Liver (tissue), 9 donors: ENCODE data around the gene CHIC2. TPM values are rescaled to one million over a fixed set of nuclear protein-coding genes. Genes with fewer than 3 reads are reported as not detected.

Source experiments
- DNase-seq: peaks from one replicate; pipeline ENCODE4 v3.0.0-alpha.2; 2017; ENCODE audit warnings: low spot score
- H3K27ac ChIP-seq, 2 donors: one replicate each; pipeline ENCODE4 v1.7.0; 2013; ENCODE audit warnings: inconsistent platforms in 2 of 2, low read length in 2 of 2, control low read depth in 1 of 2, low read depth in 1 of 2, mild to moderate bottlenecking in 1 of 2
- H3K27me3 ChIP-seq, 4 donors: one replicate each; pipeline versions ENCODE4 v1.6.1 to v1.7.0; 2013; ENCODE audit warnings: low read length in 3 of 4, inconsistent platforms in 1 of 4, mild to moderate bottlenecking in 1 of 4, moderate library complexity in 1 of 4; ENCODE audit not compliant: control insufficient read depth in 4 of 4, insufficient read depth in 4 of 4
- H3K36me3 ChIP-seq, 4 donors: one replicate each; pipeline versions ENCODE4 v1.6.1 to v1.7.0; 2013; ENCODE audit warnings: low read length in 3 of 4, mild to moderate bottlenecking in 3 of 4, low read depth in 1 of 4, moderate library complexity in 1 of 4; ENCODE audit not compliant: control insufficient read depth in 4 of 4, insufficient read depth in 3 of 4
- H3K4me1 ChIP-seq, 4 donors: one replicate each; pipeline versions ENCODE4 v1.6.1 to v1.7.0; 2013; ENCODE audit warnings: low read length in 3 of 4, mild to moderate bottlenecking in 3 of 4, moderate library complexity in 1 of 4; ENCODE audit not compliant: control insufficient read depth in 4 of 4, insufficient read depth in 4 of 4
- H3K4me3 ChIP-seq, 3 donors: one replicate each; pipeline versions ENCODE4 v1.6.1 to v1.7.0; 2013; ENCODE audit warnings: low read length in 3 of 3, control low read depth in 1 of 3, low read depth in 1 of 3, mild to moderate bottlenecking in 1 of 3
- H3K9ac ChIP-seq, 2 donors: one replicate each; pipeline ENCODE4 v1.7.0; 2013; ENCODE audit warnings: low read length in 2 of 2, mild to moderate bottlenecking in 2 of 2, moderate library complexity in 2 of 2, control low read depth in 1 of 2, low read depth in 1 of 2
- H3K9me3 ChIP-seq, 4 donors: one replicate each; pipeline versions ENCODE4 v1.6.1 to v1.7.0; 2013; ENCODE audit warnings: low read length in 3 of 4; ENCODE audit not compliant: control insufficient read depth in 4 of 4
- ATF3 ChIP-seq: IDR thresholded peaks from 2 replicates; pipeline ENCODE4 v1.6.1; 2016; ENCODE audit warnings: antibody characterized with exemption
- CTCF ChIP-seq: fragments of 150-350 bp; IDR thresholded peaks from 2 replicates; pipeline ENCODE4 v1.5.1; 2017; ENCODE audit warnings: improper control_type of control experiment, low read depth, low read length; ENCODE audit not compliant: missing input control
- EGR1 ChIP-seq, 2 donors: IDR thresholded peaks; 2 replicates each; pipeline ENCODE4 v1.6.1; 2016 to 2018; ENCODE audit warnings: antibody characterized with exemption in 2 of 2, low read depth in 2 of 2
- FOXA1 ChIP-seq: IDR thresholded peaks from 2 replicates; pipeline ENCODE4 v1.6.1; 2016; ENCODE audit warnings: antibody characterized with exemption
- FOXA2 ChIP-seq: IDR thresholded peaks from 2 replicates; pipeline ENCODE4 v1.6.1; 2016; ENCODE audit warnings: antibody characterized with exemption
- GABPA ChIP-seq, 2 donors: IDR thresholded peaks in 1 of 2; conservative IDR thresholded peaks in 1 of 2; 2 replicates each; pipeline ENCODE4 v1.6.1; 2016; ENCODE audit warnings: antibody characterized with exemption in 2 of 2, mild to moderate bottlenecking in 1 of 2, moderate library complexity in 1 of 2
- HNF4A ChIP-seq, 2 donors: conservative IDR thresholded peaks; 2 replicates each; pipeline ENCODE4 v1.6.1; 2016; ENCODE audit warnings: antibody characterized with exemption in 2 of 2, mild to moderate bottlenecking in 2 of 2
- HNF4G ChIP-seq: IDR thresholded peaks from 2 replicates; pipeline ENCODE4 v1.6.1; 2016; ENCODE audit warnings: antibody characterized with exemption
- JUND ChIP-seq, 2 donors: IDR thresholded peaks; 2 replicates each; pipeline ENCODE4 v1.6.1; 2016; ENCODE audit warnings: antibody characterized with exemption in 2 of 2
- NR2F2 ChIP-seq: IDR thresholded peaks from 2 replicates; pipeline ENCODE4 v1.6.1; 2016; ENCODE audit warnings: antibody characterized with exemption
- RAD21 ChIP-seq, 2 donors: IDR thresholded peaks; 2 replicates each; pipeline ENCODE4 v1.6.1; 2016; ENCODE audit warnings: antibody characterized with exemption in 2 of 2, mild to moderate bottlenecking in 2 of 2
- RXRA ChIP-seq, 2 donors: IDR thresholded peaks; 2 replicates each; pipeline ENCODE4 v1.6.1; 2017 to 2018; ENCODE audit warnings: antibody characterized with exemption in 2 of 2, mild to moderate bottlenecking in 1 of 2
- SP1 ChIP-seq: IDR thresholded peaks from 2 replicates; pipeline ENCODE4 v1.6.1; 2018; ENCODE audit warnings: antibody characterized with exemption, mild to moderate bottlenecking
- TAF1 ChIP-seq: conservative IDR thresholded peaks from 2 replicates; pipeline ENCODE4 v1.6.1; 2016; ENCODE audit warnings: antibody characterized with exemption, mild to moderate bottlenecking
- YY1 ChIP-seq: IDR thresholded peaks from 2 replicates; pipeline ENCODE4 v1.6.1; 2016; ENCODE audit warnings: antibody characterized with exemption, mild to moderate bottlenecking
- WGBS: extraction: QIAGEN DNeasy Blood & Tissue Kit; methylation state at CpG from one replicate; pipeline ENCODE4 v1.1.7; 2013; 5-methylcytosine and 5-hydroxymethylcytosine counted together
- polyA plus RNA-seq, 2 donors: library from polyadenylated mRNA; stranded (reverse) in 1 of 2; unstranded in 1 of 2; fragments of 200-250 nt in 1 of 2; fragments of >200 nt in 1 of 2; fragmentation: Nextera tagmentation in 1 of 2; extraction: Ambion mirVana in 1 of 2; gene quantifications; one replicate each; pipeline versions ENCODE4 v1.2.1 to v1.2.3, GENCODE V29; 2013 to 2015
- total RNA-seq, 2 donors: library from RNA; depleted of rRNA; stranded (reverse); fragments of >200 nt; gene quantifications; one replicate each; pipeline ENCODE4 v1.2.3, GENCODE V29; 2014
- TF ChIP-seq, protein P1 (sequence below): IDR thresholded peaks from 2 replicates; pipeline ENCODE4 v1.6.1; 2016; ENCODE audit warnings: antibody characterized with exemption
- TF ChIP-seq, protein P2 (sequence below): IDR thresholded peaks from 2 replicates; pipeline ENCODE4 v1.6.1; 2016; ENCODE audit warnings: antibody characterized with exemption
- donor health status: healthy.
- donor health status: healthy.
- donor health status: healthy.
- donor health status: healthy.
- donor health status: healthy.

The CHIC2 gene
- total and polyA plus RNA-seq, 4 donors: 9.3 to 26.2 (median 18.4) TPM

DNA sequence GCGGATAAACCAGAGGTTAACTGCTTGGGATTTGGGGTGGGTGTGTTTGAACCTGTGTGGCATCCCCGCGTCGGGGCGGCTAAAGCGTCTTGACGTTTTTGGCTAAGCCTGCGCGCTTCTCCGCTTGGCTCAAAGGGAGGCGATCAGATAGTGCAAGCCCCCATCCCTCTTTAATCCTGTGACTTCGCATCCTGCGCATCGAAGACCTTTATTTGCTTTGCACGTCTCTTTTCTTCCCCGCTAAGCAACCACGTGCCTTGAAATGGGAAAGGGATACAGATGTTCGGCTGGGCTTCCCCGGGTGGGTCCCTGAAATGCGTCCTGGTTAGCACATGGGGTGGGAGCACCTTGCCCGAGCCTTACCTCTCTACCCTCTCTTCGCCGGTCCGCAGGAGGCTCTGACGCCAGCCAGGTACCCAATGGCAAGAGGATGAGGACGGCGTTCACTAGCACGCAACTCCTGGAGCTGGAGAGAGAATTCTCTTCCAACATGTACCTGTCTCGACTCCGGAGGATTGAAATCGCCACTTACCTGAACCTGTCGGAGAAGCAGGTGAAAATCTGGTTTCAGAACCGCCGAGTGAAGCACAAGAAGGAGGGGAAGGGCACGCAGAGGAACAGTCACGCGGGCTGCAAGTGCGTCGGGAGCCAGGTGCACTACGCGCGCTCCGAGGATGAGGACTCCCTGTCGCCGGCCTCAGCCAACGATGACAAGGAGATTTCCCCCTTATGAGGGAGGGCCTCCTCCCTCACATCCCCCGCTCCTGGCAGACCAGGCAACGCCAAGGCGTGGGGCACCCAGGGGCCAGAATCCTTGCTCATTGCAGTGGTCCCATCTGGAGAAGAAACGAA lies 37.0 kb upstream of the CHIC2 start:
- no peaks in the 10 kb centered on the region for H3K9me3 ChIP-seq
- peaks cover 13 to 42% (median 32%) of the 10 kb centered on the region in 4 donors for H3K4me1 ChIP-seq
- no peak overlapping the region for H3K27ac ChIP-seq
- 8% methylated on average over 50 of the region's 50 CpGs for WGBS
- no peak for TF ChIP-seq SP1
- TF ChIP-seq YY1: no peak
- no peak for TF ChIP-seq FOXA1
- TF ChIP-seq EGR1 (IDR thresholded peaks at IDR 0.05; ENCODE audit: low read depth in 2 of 2): no peak
- no peak for TF ChIP-seq NR2F2
- TF ChIP-seq FOXA2: no peak
- no peak for TF ChIP-seq ATF3
- TF ChIP-seq HNF4G: no peak
- TF ChIP-seq RAD21 (IDR thresholded peaks at IDR 0.05): no peak
- no peak for TF ChIP-seq HNF4A (conservative IDR thresholded peaks at IDR 0.05)
- TF ChIP-seq GABPA (IDR thresholded peaks at IDR 0.05 in 1 of 2, conservative IDR thresholded peaks at IDR 0.05 in 1 of 2): no peak
- no peak for TF ChIP-seq RXRA (IDR thresholded peaks at IDR 0.05)
- TF ChIP-seq TAF1: no peak
- TF ChIP-seq, protein P1, sequence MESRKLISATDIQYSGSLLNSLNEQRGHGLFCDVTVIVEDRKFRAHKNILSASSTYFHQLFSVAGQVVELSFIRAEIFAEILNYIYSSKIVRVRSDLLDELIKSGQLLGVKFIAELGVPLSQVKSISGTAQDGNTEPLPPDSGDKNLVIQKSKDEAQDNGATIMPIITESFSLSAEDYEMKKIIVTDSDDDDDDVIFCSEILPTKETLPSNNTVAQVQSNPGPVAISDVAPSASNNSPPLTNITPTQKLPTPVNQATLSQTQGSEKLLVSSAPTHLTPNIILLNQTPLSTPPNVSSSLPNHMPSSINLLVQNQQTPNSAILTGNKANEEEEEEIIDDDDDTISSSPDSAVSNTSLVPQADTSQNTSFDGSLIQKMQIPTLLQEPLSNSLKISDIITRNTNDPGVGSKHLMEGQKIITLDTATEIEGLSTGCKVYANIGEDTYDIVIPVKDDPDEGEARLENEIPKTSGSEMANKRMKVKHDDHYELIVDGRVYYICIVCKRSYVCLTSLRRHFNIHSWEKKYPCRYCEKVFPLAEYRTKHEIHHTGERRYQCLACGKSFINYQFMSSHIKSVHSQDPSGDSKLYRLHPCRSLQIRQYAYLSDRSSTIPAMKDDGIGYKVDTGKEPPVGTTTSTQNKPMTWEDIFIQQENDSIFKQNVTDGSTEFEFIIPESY: no peak
- TF ChIP-seq, protein P2, sequence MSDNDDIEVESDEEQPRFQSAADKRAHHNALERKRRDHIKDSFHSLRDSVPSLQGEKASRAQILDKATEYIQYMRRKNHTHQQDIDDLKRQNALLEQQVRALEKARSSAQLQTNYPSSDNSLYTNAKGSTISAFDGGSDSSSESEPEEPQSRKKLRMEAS: no peak
- no peak for TF ChIP-seq JUND (IDR thresholded peaks at IDR 0.05)
- no peak for TF ChIP-seq CTCF
- H3K9ac ChIP-seq: no peak overlapping the region
- no peaks in the 10 kb centered on the region for H3K36me3 ChIP-seq
- peaks cover 2 to 28% (median 10%) of the 10 kb centered on the region in 4 donors for H3K27me3 ChIP-seq
- DNase-seq: no peak
- H3K4me3 ChIP-seq: peak overlapping the region in 1 of 3 donors; percentile 44

DNA sequence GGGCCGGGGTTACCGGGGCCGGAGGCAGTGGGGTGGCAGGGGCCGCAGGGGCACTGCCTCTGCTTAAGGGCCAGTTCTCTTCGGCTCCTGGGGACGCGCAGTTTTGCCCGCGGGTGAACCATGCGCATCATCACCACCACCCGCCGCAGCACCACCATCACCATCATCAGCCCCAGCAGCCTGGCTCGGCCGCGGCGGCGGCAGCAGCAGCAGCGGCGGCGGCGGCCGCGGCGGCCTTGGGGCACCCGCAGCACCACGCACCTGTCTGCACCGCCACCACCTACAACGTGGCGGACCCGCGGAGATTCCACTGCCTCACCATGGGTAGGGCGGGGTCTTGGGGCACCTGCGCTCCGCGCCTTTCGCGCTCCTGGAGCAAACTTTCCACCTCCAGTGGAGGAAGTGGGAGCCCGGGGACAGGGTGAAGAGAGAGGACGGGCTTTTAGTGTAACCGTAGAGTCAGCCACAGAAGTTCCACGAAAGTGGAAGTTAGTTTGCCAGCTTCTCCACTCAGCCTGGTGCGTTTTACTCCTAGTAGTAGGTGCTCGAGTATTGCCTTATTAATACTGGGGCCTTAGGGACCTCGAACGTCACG lies 36.3 kb upstream of the CHIC2 start:
- no peak overlapping the region for H3K9ac ChIP-seq
- DNase-seq: no peak
- H3K4me1 ChIP-seq: peaks cover 13 to 42% (median 32%) of the 10 kb centered on the region in 4 donors
- H3K4me3 ChIP-seq: peak overlapping the region in 1 of 3 donors; percentile 44
- 3% methylated on average over 46 of the region's 46 CpGs for WGBS
- H3K27ac ChIP-seq: no peak overlapping the region
- peaks cover 2 to 28% (median 10%) of the 10 kb centered on the region in 4 donors for H3K27me3 ChIP-seq
- no peaks in the 10 kb centered on the region for H3K36me3 ChIP-seq
- no peaks in the 10 kb centered on the region for H3K9me3 ChIP-seq
- TF ChIP-seq GABPA (IDR thresholded peaks at IDR 0.05 in 1 of 2, conservative IDR thresholded peaks at IDR 0.05 in 1 of 2) (no peak), HNF4A (conservative IDR thresholded peaks at IDR 0.05) (no peak), FOXA1 (no peak), FOXA2 (no peak), TAF1 (no peak), RXRA (IDR thresholded peaks at IDR 0.05) (no peak), CTCF (no peak), ATF3 (no peak), NR2F2 (no peak)
- TF ChIP-seq, protein P1: no peak
